MM.1S (cell line): ENCODE results near the gene RHOB.

Experiments used
- DNase-seq: peaks from one replicate; pipeline ENCODE4 v3.0.0-alpha.2; 2015
- H2AFZ ChIP-seq: fragments of 300-600 bp; sonication (generic); 2 replicates; pipeline ENCODE4 v1.6.0; 2016; ENCODE audit warnings: antibody characterized with exemption, low read length
- H3F3A ChIP-seq: fragments of 300-600 bp; sonication (generic); 2 replicates; pipeline ENCODE4 v1.6.1; 2016; ENCODE audit warnings: mild to moderate bottlenecking, antibody characterized with exemption, low read length, moderate library complexity, mixed read lengths; ENCODE audit not compliant: insufficient read depth
- H3K27ac ChIP-seq: fragments of 300-600 bp; sonication (generic); 2 replicates; pipeline ENCODE4 v1.5.1; 2016; ENCODE audit warnings: mild to moderate bottlenecking, low read length
- H3K27me3 ChIP-seq: fragments of 300-600 bp; sonication (generic); replicated peaks from 2 replicates; pipeline ENCODE4 v1.6.0; 2016; ENCODE audit warnings: low read length; ENCODE audit not compliant: insufficient read depth
- H3K36me3 ChIP-seq: fragments of 300-600 bp; sonication (generic); replicated peaks from 2 replicates; pipeline ENCODE4 v1.6.1; 2016; ENCODE audit warnings: mild to moderate bottlenecking, low read length, mixed read lengths; ENCODE audit not compliant: insufficient read depth
- H3K4me1 ChIP-seq: fragments of 300-600 bp; sonication (generic); 2 replicates; pipeline ENCODE4 v1.6.1; 2016; ENCODE audit warnings: low read length, mixed read lengths
- H3K4me2 ChIP-seq: fragments of 300-600 bp; sonication (generic); 2 replicates; pipeline ENCODE4 v1.6.0; 2016; ENCODE audit warnings: low read depth, low read length
- H3K4me3 ChIP-seq: fragments of 300-600 bp; sonication (generic); 2 replicates; pipeline ENCODE4 v1.5.1; 2016; ENCODE audit warnings: low read length, mixed read lengths
- H3K79me2 ChIP-seq: fragments of 300-600 bp; sonication (generic); 2 replicates; pipeline ENCODE4 v1.6.1; 2016; ENCODE audit warnings: mixed run types, low read length, mixed read lengths
- H3K9ac ChIP-seq: fragments of 300-600 bp; sonication (generic); 2 replicates; pipeline ENCODE4 v1.6.1; 2016; ENCODE audit warnings: low read length, mixed read lengths
- H3K9me2 ChIP-seq: fragments of 300-600 bp; sonication (generic); replicated peaks from 2 replicates; pipeline ENCODE4 v1.6.1; 2016; ENCODE audit warnings: mild to moderate bottlenecking, low read length, mixed read lengths; ENCODE audit not compliant: insufficient read depth
- H3K9me3 ChIP-seq: fragments of 300-600 bp; sonication (generic); replicated peaks from 2 replicates; pipeline ENCODE4 v1.6.1; 2016; ENCODE audit warnings: mild to moderate bottlenecking, low read length, mixed read lengths; ENCODE audit not compliant: insufficient read depth
- H4K20me1 ChIP-seq: fragments of 300-600 bp; sonication (generic); 2 replicates; pipeline ENCODE4 v1.6.1; 2016; ENCODE audit warnings: mild to moderate bottlenecking, low read length, moderate library complexity, mixed read lengths; ENCODE audit not compliant: insufficient read depth
- EZH2 ChIP-seq: fragments of 300-600 bp; sonication (generic); optimal IDR thresholded peaks from 2 replicates; pipeline ENCODE3; 2017; ENCODE audit warnings: low read depth, mild to moderate bottlenecking, antibody characterized with exemption, low read length, mixed read lengths
- EZH2phosphoT487 ChIP-seq: fragments of 300-600 bp; sonication (generic); IDR thresholded peaks from 2 replicates; pipeline ENCODE4 v1.6.1; 2018; ENCODE audit warnings: antibody characterized with exemption, low read length
- TF ChIP-seq, protein P1 (sequence below): fragments of 300-600 bp; sonication (generic); IDR thresholded peaks from 2 replicates; pipeline ENCODE4 v1.5.1; 2016; ENCODE audit warnings: antibody characterized with exemption, low read length, mixed read lengths

The RHOB gene

DNA sequence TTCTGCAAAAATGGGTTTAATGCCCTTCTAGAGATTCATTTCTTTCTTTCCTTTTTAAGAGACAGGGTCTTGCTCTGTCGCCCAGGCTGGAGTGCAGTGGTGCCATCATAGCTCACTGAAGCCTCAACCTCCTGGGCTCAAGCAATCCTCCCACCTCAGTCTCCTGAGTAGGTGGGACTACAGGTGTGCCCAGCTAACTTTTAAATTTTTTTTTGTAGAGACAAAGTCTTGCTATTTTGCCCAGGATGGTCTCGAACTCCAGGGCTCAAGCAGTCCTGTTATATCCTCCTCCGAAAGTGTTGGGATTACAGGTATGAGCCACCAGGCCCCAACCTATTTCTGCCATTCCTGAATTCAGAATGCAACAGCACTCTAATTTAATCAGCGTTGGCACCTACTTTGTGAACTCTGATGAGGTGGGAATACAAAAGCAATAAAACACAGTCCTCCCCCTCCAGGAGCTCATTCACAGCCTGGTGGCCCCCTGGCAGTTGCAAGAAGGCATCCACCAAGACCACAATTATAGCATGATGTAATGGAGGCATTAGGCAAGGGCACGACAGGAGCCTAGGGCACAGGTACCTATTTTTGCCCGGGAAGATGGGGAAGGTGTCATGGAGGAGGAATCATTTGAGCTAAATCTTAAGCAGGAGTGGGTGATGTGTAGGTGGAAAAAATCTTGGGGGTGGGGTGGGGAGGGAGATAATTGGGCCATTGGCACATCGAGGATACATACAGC lies 5.1 kb downstream of the RHOB start:
- H3F3A ChIP-seq: peaks cover 21% of the 10 kb centered on the region; the same call in 1 of the 2 replicates
- H3K9ac ChIP-seq: no peak overlapping the region
- H3K9me2 ChIP-seq: no peaks in the 10 kb centered on the region
- H3K4me2 ChIP-seq: no peak overlapping the region
- DNase-seq: no peak
- H3K4me3 ChIP-seq: no peak overlapping the region
- TF ChIP-seq EZH2 (no peak), EZH2phosphoT487 (no peak)
- TF ChIP-seq, protein P1, sequence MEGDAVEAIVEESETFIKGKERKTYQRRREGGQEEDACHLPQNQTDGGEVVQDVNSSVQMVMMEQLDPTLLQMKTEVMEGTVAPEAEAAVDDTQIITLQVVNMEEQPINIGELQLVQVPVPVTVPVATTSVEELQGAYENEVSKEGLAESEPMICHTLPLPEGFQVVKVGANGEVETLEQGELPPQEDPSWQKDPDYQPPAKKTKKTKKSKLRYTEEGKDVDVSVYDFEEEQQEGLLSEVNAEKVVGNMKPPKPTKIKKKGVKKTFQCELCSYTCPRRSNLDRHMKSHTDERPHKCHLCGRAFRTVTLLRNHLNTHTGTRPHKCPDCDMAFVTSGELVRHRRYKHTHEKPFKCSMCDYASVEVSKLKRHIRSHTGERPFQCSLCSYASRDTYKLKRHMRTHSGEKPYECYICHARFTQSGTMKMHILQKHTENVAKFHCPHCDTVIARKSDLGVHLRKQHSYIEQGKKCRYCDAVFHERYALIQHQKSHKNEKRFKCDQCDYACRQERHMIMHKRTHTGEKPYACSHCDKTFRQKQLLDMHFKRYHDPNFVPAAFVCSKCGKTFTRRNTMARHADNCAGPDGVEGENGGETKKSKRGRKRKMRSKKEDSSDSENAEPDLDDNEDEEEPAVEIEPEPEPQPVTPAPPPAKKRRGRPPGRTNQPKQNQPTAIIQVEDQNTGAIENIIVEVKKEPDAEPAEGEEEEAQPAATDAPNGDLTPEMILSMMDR: no peak
- H3K4me1 ChIP-seq: peaks cover 25% of the 10 kb centered on the region
- no peak overlapping the region for H2AFZ ChIP-seq
- H3K36me3 ChIP-seq: no peaks in the 10 kb centered on the region
- H3K27me3 ChIP-seq: no peaks in the 10 kb centered on the region
- no peaks in the 10 kb centered on the region for H3K9me3 ChIP-seq
- H3K79me2 ChIP-seq: peaks cover 19% of the 10 kb centered on the region
- H3K27ac ChIP-seq: no peak overlapping the region
- H4K20me1 ChIP-seq: no peaks in the 10 kb centered on the region

DNA sequence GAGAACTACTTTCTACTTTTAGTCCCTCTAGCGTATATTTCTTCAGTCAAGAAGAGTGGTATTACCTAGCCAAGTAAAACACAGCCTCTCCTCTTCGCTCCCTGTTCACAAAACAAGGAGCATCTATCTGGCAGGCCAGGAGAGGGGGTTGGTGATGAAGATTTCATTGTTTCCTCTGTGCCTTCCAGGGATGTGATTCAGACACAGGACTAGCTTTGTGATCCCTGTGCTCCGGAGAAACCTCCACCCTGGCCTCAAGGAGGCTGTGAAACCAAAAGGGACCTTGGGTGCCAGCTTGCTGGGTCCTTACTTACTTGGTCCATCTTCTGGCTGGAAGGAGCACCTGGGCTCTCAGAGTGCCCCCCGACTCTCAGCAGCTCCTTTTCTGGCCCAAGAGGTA lies 5.7 kb downstream of the RHOB start:
- DNase-seq: no peak
- no peaks in the 10 kb centered on the region for H3K36me3 ChIP-seq
- peaks cover 13% of the 10 kb centered on the region for H3K79me2 ChIP-seq
- H2AFZ ChIP-seq: no peak overlapping the region
- H3K27me3 ChIP-seq: no peaks in the 10 kb centered on the region
- H3K4me1 ChIP-seq: peaks cover 24% of the 10 kb centered on the region
- H3K9ac ChIP-seq: no peak overlapping the region
- no peak overlapping the region for H3K4me3 ChIP-seq
- no peak overlapping the region for H3K27ac ChIP-seq
- TF ChIP-seq, protein P1: no peak
- no peak for TF ChIP-seq EZH2
- TF ChIP-seq EZH2phosphoT487: no peak
- H3F3A ChIP-seq: peaks cover 21% of the 10 kb centered on the region; the same call in 1 of the 2 replicates
- H4K20me1 ChIP-seq: no peaks in the 10 kb centered on the region
- H3K9me3 ChIP-seq: no peaks in the 10 kb centered on the region
- H3K9me2 ChIP-seq: no peaks in the 10 kb centered on the region
- H3K4me2 ChIP-seq: no peak overlapping the region

GRCh38 chr2:20453087-20453486 lies 6.2 kb downstream of the RHOB start:
- Histone ChIP-seq H3K4me3 (no peak overlapping the region), H3K9me3 (no peaks in the 10 kb centered on the region), H3K27me3 (no peaks in the 10 kb centered on the region), H3K27ac (no peak overlapping the region), H3F3A (peaks cover 21% of the 10 kb centered on the region; the same call in 1 of the 2 replicates), H3K4me1 (peaks cover 19% of the 10 kb centered on the region), H3K9ac (no peak overlapping the region), H4K20me1 (no peaks in the 10 kb centered on the region), H3K79me2 (peaks cover 8% of the 10 kb centered on the region), H3K4me2 (no peak overlapping the region), H3K9me2 (no peaks in the 10 kb centered on the region), H3K36me3 (no peaks in the 10 kb centered on the region), H2AFZ (no peak overlapping the region)
- DNase-seq: no peak
- TF ChIP-seq EZH2 (no peak), EZH2phosphoT487 (no peak)
- TF ChIP-seq, protein P1: no peak
